BE2C (cell line): ENCODE results near the gene BLVRA.
"Not testable (repeated sequence)": the region's sequence is repeated elsewhere in the genome, so short reads cannot be mapped to it uniquely, and the experiment has no call there.

Source experiments
- DNase-seq: peaks from one replicate; pipeline ENCODE4 v3.0.0-alpha.2; 2020
- H3K27me3 ChIP-seq: fragments of 250-450 bp; sonication (Bioruptor Pico); 2 replicates; pipeline ENCODE4 v1.5.1; 2020; ENCODE audit warnings: mild to moderate bottlenecking
- H3K36me3 ChIP-seq: fragments of 250-450 bp; sonication (Bioruptor Pico); 2 replicates; pipeline ENCODE4 v1.5.1; 2020; ENCODE audit warnings: mild to moderate bottlenecking
- H3K4me1 ChIP-seq: fragments of 250-450 bp; sonication (Bioruptor Pico); 2 replicates; pipeline ENCODE4 v1.5.1; 2020
- H3K4me3 ChIP-seq: 2 replicates; pipeline ENCODE4 v1.5.1; 2011; ENCODE audit warnings: low read depth, low read length
- H3K9me3 ChIP-seq: fragments of 250-450 bp; sonication (Bioruptor Pico); 2 replicates; pipeline ENCODE4 v1.5.1; 2020
- CTCF ChIP-seq: IDR thresholded peaks from 2 replicates; pipeline ENCODE4 v1.5.1; 2012; ENCODE audit warnings: mild to moderate bottlenecking, low read depth, low read length

The BLVRA gene

GRCh38 chr7:43791665-43792064 lies 33.2 kb downstream of the BLVRA start:
- Histone ChIP-seq H3K9me3 (no peaks in the 10 kb centered on the region), H3K4me3 (no peak overlapping the region), H3K36me3 (peaks cover 15% of the 10 kb centered on the region; the same call in 1 of the 2 replicates), H3K27me3 (no peaks in the 10 kb centered on the region), H3K4me1 (no peaks in the 10 kb centered on the region)
- no peak for DNase-seq
- no peak for TF ChIP-seq CTCF

- no peak for DNase-seq
- no peaks in the 10 kb centered on the region for H3K9me3 ChIP-seq
- no peak for TF ChIP-seq CTCF
- H3K27me3 ChIP-seq: no peaks in the 10 kb centered on the region
- no peak overlapping the region for H3K4me3 ChIP-seq
- no peaks in the 10 kb centered on the region for H3K4me1 ChIP-seq
- H3K36me3 ChIP-seq: peaks cover 15% of the 10 kb centered on the region; the same call in 1 of the 2 replicates
These were observed 34.1 kb downstream of the BLVRA start for GRCh38 chr7:43792471-43793150.

GRCh38 chr7:43799605-43800004 lies 41.1 kb downstream of the BLVRA start:
- Histone ChIP-seq H3K36me3 (peaks cover 11% of the 10 kb centered on the region), H3K4me3 (no peak overlapping the region), H3K4me1 (no peaks in the 10 kb centered on the region), H3K9me3 (no peaks in the 10 kb centered on the region), H3K27me3 (no peaks in the 10 kb centered on the region)
- DNase-seq: no peak
- peak; percentile 9; the same call in 1 of the 2 replicates for TF ChIP-seq CTCF

- no peaks in the 10 kb centered on the region for H3K27me3 ChIP-seq
- no peaks in the 10 kb centered on the region for H3K4me1 ChIP-seq
- H3K4me3 ChIP-seq: no peak overlapping the region
- TF ChIP-seq CTCF: no peak
- no peaks in the 10 kb centered on the region for H3K9me3 ChIP-seq
- no peak for DNase-seq
- H3K36me3 ChIP-seq: peaks cover 14% of the 10 kb centered on the region
These were observed 45.4 kb downstream of the BLVRA start for GRCh38 chr7:43803865-43804264.

- no peak for DNase-seq
- Histone ChIP-seq H3K4me3 (no peak overlapping the region), H3K9me3 (no peaks in the 10 kb centered on the region), H3K36me3 (peaks cover 7% of the 10 kb centered on the region), H3K4me1 (no peaks in the 10 kb centered on the region), H3K27me3 (no peaks in the 10 kb centered on the region)
- no peak for TF ChIP-seq CTCF
These were observed 49.9 kb downstream of the BLVRA start for GRCh38 chr7:43808410-43808809.

- not testable (repeated sequence) for H3K9me3 ChIP-seq, H3K4me3 ChIP-seq, H3K4me1 ChIP-seq, H3K36me3 ChIP-seq, H3K27me3 ChIP-seq
- DNase-seq: peak; percentile 72
- peak; percentile 62 for TF ChIP-seq CTCF
These were observed 51.9 kb downstream of the BLVRA start for GRCh38 chr7:43810195-43810941.
